ENCODE results near the gene KIF19.

KIF19 gene

DNA sequence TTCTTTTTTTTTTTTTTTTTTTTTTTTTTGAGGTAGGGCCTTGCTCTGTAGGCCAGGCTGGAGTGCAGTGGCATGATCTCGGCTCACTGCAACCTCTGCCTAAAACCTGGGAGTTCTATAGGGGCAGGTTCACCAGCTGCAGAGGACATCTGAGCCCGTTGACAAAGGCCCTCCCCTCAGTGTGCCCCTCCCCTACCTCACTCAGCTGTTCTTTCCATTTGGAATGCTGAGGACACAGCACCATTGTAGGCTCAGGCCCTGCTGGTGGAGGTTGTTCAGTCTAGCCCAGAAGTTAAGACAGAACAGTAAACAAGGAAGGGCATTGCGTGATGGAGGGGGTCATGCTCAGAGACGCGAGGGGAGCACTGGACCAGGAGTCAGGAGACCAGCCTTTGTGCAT, 21.8 kb upstream of the KIF19 start:
- no peak for DNase-seq

DNA sequence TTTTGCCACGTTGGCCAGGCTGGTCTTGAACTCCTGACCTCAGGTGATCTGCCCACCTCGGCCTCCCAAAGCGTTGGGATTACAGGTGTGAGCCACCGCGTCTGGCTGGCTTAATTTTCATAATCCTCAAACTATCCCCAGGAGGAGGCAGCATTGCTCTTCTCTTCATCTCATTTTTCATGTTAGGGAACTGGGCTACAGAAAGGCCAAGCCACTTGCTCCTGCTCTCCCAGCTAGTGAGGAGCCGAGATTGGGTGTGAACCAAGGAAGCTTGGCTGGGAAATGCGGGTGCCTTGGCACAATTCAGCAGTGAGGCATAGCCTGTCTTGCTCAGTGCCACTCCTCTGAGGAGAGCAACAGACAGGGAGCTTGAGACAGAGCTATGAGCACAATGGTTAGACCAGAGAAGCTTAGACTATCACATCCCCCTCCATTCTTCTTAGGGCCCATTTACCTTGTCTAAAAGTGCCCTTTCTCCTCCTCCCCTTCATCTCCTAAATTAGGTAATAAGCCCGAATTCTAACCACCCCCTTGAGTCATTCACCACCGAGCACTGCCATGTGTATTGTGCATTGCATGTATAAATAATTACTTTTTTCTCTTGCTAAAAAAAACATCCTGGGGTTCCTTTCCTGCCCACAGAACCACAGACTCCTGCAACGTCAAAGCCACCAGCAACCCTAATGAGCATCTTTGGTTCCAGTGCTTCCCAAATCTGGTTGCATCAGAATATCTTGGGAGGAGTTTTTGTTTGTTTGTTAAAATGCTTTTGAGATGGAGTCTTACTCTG, 20.0 kb upstream of the KIF19 start:
- DNase-seq = no peak

DNA sequence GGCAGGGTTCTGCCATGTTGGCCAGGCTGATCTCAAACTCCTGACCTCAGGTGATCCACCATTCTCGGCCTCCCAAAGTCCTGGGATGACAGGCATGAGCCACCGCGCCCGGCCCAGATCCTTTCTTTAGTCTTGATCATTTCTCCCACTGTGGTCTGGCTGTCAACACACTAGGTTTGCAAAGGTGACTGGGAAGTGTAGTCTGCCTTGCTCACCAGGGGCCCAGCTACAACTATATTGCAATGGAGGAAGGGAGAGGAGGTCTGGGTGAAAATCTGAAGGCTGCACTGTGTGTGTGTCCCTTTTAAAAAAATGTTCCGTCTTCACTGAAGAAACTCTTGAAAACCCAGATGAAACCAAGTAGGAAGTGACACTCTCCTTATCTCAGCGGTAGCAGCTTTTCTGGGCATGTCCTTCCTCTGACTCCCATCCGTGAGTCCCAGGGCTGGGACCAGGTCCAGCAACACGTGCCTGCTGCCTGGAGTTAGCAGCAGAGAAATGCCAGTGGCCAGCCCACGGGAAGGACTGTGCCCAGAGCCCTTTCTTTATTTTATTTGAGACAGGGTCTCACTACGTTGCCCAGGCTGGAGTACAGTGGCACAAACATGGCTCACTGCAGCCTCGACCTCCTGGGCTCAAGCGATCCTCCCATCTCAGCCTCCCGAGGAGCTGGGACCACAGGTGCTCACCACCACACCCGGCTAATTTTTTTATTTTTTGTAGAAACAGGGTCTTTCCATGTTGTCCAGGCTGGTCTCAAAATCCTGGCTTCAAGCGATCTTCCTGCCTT, 17.8 kb upstream of the KIF19 start:
- no peak for DNase-seq

DNA sequence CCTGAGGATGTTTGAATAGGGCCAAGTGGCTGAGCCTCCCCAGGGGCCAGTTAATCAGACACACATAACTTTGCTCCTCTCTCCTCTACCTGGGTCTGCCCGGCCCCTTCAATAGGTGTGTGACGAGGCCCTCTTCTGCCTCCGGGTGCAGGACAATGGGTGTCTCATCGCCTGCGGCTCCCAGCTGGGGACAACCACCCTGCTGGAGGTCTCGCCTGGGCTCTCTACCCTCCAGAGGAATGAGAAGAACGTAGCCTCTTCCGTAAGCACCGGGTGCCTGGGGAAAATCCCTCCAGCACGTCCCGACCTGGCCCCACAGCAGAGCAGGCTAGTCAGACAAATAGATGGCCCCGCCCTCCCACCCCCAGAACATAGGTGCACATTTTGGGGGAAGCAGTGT, 16.1 kb upstream of the KIF19 start:
- DNase-seq = no peak

DNA sequence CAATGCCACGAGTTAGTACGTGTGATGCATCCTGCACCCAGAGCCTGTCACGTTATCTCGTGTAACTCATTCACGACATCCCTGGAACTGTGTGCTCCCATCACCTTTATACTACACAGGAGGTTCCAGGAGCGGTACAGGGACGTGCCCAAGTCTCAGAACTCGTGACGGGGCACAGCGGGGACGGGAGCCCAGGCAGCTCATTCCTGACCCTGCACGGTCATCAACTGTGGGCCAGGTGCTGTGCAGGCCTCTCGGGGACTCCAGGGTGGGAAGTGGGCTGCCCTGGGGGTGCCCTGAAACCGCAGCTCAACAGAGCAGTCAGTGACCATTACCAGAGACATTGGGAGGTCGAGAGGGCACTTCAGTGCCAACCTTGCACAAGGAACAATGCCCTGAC, 11.1 kb upstream of the KIF19 start:
- DNase-seq = no peak

DNA sequence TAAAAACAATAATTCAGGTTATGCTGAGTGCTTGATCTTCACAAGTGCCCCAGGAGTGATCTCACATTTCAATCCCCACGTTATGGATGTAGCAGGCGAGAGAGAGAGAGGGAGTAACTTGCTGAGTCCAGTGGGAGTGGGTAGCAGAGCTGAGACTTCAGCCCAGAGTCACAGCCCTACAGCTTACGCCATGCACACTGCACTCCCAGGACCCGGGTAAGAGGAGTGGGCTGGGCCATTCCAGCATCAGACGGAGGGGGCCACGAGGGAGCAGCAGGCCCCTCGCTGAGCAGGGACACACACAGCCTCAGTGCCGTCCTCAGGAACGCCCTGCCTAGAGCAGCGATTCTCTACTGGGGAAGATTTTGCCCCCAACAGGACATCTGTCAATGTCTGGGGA, 9.8 kb upstream of the KIF19 start:
- no peak for DNase-seq

DNA sequence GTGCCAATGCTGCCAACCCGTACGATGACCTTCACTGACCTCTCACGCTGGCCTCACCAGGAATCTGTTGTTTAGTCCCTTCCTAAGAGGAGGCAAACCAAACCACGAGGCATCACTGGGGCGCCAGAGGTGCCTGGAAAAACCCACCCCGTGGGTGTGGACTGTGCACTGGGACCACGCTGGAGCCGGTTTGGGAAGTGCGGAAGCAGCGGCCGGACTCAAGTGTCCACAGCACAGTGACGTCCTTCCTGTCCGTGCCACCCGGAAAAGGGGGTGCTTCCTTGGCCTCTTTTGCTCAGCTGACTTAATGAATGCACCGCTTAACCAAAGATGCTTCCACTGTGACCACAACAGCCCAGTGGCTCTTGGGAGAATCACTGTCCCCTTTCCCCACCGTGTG, 9.0 kb upstream of the KIF19 start:
- no peak for DNase-seq

DNA sequence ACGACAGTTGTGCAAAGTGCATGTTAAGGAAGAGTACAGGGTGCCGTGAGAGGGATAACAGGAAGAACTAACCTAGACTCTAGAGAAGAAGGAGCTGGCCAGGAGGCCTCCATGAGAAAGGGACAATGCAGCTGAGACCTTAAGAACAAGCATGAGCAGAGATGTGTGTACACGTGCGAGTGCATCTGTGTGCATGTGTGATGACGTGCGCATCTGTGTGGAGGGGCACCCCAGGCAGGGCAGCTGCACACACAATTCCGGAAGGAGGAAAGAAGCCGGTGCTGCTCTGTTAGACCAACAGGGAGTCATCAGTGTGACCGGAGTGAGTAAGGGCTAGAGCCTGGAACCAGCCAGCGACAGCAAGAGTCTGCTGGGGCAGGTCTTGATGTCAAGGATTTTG, 7.6 kb upstream of the KIF19 start:
- DNase-seq = no peak

DNA sequence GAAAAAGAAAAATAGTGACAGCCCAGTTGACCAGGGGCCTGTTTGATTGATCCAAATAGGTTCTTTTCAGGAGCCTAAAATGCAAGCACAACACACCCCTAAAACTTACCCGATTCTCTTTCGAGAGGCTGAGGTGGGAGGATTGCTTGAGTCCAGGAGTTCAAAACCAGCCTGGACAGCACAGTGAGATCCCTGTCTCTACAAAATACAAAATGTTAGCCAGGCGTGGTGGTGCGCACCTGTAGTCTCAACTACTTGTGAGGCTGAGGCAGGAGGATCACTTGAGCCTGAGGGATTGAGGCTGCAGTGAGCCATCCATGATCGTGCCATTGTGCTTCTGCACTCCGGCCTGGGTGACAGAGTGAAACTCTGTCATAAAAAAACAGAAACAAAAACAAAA, 1.5 kb upstream of the KIF19 start:
- DNase-seq = no peak

DNA sequence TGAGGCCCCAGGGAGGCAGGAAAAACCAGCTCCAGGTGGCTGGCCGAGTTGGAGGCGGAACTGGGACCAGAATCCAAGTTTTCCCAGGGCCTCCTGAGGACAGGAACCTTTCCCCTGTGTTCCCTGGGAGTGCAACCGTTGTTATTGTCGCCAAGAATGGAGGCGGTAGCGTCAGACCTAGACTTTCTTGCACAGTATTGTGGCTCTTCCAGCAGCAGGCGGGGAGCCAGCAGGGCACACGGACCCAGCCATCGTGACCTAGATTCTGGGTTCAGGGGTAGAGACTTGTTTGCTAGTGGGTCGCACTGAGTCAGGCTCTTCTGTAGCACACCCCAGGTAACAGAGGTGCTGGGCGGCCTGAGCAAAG, 667 bp upstream of the KIF19 start:
- no peak for DNase-seq

DNA sequence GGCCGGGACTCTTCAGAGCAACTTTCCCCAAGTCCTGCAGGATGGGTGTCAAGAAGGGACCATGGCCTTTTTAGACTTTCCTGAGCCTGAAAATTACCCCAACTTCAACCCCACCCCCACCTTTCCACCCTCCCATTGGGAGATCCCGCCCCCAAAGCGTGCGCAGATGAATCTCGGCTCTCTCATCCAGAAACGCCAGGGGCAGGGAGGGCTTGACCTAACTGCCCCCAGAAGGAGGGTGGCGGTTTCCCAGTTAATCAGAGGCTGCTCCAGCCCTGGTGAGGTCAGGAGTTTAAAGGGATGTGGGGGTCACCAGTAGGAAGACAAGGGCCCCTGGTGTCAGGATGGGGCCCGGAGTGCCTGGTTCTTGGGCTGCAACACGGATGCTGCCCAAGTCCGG, 480 bp downstream of the KIF19 start:
- no peak for DNase-seq

DNA sequence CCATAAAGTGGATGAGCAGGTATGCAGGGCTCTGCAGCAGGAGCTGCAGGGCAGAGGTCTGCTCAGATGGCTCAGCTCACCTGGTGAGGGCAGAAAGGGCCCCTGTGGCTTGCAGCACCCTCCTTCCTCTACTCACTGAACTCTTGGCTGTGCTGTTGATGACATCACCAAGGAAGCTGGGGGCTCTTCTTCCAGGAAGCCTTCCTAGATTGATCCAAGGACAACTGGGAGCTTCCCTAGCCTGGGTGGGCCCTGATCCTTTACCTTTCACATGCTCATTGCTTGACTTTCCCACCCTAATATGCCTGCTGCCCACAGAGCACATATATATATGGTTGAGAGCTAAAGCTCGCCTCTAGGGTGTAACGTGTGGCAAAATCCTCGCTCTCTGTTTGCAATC, 2.5 kb downstream of the KIF19 start:
- no peak for DNase-seq

DNA sequence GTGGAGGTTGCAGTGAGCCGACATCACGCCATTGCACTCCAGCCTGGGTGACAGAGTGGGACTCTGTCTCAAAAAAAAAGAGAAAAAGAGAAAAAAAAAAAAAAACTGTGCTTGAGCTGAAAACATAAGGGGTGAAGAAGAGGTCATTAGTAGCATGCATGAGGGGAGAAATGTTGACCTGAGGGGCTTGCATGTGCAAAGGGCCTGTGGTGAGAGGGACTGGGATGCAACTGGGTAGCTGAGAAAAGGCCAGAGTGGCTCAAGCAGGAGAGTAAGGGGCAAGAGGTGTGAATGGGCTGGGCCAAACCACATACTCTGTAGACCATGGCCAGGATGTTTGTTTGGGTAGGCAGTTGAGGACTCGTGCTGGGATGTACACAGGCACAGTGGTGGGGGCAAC, 3.4 kb downstream of the KIF19 start:
- no peak for DNase-seq

DNA sequence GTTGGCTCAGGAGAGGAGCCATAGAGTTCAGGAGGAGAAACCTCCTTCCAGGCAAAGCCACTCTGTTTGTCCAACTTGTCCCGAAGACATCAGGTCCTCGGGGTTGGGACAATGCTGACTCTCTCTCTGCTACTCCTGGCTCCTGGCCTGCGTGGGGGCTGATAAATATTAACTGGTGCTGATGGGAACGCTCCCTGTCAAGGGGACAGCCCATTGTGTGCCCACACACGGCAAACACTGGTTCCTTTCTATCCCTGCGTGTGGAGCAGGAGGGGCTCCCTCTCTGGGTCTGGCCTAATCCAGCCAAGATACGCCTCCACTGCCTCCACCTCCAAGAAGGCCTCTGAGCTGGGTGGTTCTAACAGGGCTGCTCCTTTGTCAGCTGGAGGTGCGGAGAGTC, 4.4 kb downstream of the KIF19 start:
- no peak for DNase-seq

DNA sequence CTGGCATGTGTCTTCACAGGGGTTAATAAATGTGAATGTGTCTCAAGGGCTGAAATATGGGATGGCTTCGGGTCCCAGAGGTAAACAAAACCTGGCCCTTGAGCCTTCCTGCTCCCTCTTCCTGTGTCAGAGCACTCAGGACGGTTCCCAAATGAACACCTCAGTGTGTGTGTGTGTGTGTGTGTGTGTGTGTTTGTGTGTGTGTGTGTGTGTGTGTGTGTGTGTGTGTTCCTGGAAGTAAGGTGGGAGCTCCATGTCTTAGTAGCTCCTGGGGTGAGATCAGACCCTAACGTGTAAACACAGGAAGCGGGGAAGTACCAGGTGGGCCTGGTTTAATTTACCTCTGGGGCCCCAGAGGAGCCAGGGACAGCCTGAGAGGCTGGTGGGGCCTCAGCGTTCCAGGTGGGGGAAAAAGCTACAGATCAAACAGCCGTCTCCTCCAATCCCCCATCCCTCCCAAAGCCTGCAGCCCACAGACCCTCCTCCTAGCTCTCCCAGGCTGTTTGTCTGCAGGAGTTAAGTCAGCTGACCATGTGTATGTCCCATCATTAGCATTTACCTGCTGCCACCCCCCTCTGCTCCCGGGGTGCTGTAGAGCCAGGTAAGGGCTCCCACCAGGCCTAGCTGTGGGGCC, 6.1 kb downstream of the KIF19 start:
- DNase-seq = no peak

DNA sequence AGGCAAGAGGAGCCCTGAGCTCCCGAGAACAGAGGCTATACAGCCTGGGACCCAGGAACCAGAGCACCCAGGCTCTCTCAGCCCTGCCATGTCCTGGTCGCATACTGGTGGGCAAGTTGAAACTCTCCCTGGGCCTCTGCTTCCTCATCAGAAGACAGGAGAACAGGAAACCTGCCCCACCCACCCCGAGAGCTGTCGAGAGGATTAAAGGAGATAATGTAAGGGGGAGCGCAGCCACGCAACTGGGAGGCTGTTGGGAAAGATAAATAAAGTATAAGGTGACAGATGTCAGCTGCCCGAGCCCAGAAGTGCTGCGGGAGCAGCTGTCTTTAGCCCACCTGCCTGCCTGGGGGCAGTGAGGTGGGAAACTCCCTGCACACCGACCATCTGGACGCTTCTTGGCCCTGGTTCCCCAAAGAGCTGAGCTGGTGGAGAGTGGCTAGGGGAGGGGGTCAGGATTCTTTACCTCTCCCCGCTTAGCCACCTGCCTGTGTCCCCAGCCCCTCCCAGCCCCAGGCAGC, 6.8 kb downstream of the KIF19 start:
- no peak for DNase-seq

DNA sequence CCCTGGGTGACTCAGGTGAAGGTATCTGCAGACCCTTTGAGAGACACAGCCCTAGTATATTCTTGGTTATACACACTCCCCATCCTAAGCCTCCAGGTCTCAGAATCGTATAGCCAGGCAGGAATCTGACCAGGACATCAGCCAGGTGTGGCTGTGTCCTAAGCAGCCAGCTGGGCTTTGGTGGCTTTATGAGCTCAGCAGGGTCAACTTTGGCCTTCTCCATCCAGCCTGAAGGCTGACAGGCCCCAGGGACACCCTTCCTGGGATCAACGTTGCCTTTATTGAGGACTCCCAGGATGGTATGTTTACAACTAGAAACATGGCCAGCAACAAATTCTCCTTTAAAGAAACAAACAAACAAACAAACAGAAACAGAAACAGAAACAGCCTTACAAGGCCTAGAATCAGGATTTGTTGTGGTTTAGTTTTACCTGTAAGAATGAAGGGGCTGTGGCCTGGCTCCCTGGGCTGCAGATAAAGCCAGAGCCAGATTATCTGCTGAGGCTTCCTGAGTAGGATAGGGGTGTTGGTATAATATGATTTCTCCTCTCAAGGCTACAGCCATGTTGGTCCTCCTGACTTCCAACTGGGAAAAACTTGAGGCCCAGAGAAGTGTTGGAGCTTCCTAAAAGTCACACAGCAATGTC, 8.5 kb downstream of the KIF19 start:
- no peak for DNase-seq

DNA sequence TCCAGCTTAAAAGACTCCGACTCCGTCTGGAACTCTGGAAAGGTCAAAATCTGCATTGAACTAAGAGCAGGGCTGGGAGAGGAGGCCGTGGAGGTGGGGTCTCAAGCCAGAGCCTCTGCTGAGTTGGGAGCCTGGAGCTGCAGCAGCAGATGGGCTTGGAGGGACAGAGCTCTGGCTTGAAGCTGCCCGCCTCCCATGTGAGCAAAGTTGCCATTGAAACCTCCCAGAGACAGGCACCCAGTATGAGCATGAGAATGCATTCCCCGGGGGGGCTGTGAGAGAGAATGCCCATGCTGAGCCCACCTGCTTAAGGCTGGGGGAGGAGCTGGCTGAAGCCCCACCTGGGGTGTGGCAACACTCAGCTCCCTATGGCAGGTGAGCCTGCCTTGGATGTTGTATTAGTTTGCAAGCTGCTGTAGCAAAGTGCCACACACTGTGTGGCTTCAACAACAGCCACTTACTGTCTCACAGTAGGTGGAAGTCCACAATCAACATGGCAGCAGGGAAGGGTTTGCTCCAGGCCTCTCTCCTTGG, 9.6 kb downstream of the KIF19 start:
- no peak for DNase-seq

DNA sequence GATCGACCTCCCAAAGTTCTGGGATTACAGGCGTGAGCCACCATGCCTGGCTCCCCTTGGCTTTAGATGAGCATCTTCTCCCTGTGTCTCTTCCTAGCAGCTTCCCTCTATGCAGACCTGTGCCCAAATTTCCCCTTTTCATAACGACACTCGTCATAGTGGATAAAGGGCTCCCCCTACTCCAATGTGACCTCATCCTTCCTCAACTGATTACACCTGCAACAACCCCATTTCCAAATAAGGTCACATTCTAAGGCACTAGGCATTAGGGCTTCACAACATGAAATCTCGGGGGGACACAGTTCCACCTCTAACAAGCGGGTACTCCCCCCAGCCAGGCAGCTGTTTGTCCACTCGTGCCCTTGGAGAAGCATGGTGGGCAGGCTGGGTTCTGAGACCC, 10.3 kb downstream of the KIF19 start:
- DNase-seq = no peak

DNA sequence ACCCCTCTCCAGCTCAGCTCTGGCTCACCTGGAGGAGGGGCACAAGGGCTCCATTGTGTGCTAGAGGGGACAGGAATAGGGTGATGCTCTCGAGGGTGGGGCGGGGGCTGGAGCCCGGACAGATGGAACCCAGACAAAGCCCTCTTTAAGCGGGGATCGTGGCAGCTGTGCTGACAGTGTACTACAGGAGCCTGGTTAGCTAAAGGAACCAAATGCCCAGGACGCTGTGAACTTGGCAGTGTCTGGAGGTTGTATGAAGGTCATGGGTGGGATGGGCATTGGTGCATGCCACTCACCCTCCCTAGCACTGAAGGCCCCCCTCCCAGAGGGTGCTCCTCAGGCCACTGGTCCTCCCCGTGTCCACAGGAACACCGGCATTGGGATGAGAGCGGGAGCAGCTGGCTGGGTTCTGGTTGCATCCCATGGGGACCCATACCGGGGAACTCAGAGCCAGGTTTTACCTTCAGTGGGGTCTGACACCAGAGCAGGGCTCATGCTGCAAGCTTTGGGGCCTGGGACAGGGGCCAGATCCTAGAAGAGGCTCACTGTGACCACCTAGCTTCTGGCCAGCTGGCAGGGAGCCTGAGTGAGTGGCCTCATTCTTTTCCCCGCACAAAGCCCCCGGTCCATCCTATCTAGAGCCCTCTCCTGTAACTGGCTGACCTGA, 11.9 kb downstream of the KIF19 start:
- DNase-seq = no peak

DNA sequence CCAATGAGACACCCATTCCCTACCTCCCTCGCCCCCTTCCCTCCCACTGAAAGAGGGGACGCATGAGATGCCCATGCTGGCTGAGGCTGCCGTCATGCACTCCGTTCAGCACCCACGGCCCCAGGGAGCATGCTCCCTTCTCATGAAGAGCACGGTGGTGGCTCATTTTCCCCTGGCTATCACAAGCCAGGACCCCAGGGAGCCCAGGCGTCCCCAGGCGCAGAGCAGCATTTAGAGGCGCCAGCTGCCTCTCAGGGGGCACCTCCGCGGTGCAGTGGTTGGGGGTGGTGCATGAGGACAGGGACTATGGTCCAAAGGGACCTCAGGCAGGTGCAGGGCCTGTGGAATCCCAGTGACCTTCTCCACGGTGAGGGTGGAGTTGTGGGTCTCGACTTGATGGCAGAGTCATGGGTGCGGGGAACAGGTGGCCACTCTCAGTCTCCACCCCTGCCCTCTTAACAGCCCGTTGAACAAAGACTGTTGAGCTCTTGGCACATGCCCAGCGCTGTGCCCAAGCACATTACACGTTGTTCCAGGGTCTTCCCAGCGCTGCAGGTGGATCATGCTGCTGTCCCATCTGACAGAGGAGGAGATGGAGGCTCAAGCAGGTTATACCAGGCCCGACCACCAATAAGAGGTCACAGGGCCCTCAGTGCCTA, 13.6 kb downstream of the KIF19 start:
- no peak for DNase-seq

DNA sequence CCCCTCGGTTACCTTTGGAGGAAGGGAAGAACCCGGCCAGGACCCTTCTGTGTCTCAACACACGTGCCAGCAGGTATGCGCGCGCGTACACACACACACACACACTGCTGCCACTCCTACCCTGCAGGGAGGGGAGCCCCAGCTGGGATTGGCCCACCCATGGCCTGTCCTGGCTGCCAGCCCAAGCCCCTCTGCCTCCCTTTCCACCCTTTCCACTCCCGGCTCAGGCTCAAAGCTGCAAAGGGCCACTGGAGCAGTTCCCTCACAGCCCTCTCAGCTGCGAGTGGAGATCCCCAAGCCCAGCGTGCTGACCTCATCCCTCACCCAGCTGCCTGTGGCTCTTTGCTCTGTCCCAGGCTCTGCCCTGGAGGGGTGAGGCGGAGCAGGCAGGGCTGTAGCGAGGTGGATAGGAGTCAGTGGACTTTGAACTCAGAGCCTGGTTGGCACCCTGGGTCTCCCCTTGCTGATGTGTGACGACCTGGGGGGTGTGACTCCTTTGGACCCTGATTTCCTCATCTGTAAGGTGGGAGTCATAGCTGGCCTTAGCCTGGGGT, 14.5 kb downstream of the KIF19 start:
- no peak for DNase-seq

Data from effector CD4-positive, alpha-beta T cell (primary cell).